ENCODE data around the gene SUMO2.

GRCh38 chr17:75116737-75117136 lies 66.0 kb downstream of the SUMO2 start:
- TF ChIP-seq POLR2AphosphoS5 (IDR thresholded peaks at IDR 0.05) = no peak
- no peak for TF ChIP-seq POLR2A (IDR thresholded peaks at IDR 0.05)
- TF ChIP-seq, protein P1, sequence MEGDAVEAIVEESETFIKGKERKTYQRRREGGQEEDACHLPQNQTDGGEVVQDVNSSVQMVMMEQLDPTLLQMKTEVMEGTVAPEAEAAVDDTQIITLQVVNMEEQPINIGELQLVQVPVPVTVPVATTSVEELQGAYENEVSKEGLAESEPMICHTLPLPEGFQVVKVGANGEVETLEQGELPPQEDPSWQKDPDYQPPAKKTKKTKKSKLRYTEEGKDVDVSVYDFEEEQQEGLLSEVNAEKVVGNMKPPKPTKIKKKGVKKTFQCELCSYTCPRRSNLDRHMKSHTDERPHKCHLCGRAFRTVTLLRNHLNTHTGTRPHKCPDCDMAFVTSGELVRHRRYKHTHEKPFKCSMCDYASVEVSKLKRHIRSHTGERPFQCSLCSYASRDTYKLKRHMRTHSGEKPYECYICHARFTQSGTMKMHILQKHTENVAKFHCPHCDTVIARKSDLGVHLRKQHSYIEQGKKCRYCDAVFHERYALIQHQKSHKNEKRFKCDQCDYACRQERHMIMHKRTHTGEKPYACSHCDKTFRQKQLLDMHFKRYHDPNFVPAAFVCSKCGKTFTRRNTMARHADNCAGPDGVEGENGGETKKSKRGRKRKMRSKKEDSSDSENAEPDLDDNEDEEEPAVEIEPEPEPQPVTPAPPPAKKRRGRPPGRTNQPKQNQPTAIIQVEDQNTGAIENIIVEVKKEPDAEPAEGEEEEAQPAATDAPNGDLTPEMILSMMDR (IDR thresholded peaks at IDR 0.05) = no peak

All from suprapubic skin (tissue), 4 donors.